ENCODE data around the gene TERT. TPM values are rescaled to one million over a fixed set of nuclear protein-coding genes. Genes with fewer than 3 reads are reported as not detected.
"Not testable (repeated sequence)": the region's sequence is repeated elsewhere in the genome, so short reads cannot be mapped to it uniquely, and the experiment has no call there.

The TERT gene
- total and polyA plus RNA-seq, 5 donors from 2014 or later, result 0.22 TPM; not detected in 4

DNA sequence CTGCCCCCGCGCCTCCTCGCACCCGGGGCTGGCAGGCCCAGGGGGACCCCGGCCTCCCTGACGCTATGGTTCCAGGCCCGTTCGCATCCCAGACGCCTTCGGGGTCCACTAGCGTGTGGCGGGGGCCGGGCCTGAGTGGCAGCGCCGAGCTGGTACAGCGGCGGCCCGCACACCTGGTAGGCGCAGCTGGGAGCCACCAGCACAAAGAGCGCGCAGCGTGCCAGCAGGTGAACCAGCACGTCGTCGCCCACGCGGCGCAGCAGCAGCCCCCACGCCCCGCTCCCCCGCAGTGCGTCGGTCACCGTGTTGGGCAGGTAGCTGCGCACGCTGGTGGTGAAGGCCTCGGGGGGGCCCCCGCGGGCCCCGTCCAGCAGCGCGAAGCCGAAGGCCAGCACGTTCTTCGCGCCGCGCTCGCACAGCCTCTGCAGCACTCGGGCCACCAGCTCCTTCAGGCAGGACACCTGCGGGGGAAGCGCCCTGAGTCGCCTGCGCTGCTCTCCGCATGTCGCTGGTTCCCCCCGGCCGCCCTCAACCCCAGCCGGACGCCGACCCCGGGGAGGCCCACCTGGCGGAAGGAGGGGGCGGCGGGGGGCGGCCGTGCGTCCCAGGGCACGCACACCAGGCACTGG, 548 bp downstream of the TERT start:
- Histone ChIP-seq H3K9me3 (ENCODE audit: control insufficient read depth in 2 of 2, low read length in 2 of 2) (no peaks in the 10 kb centered on the region), H3K4me1 (ENCODE audit: control insufficient read depth, insufficient read depth, low read length, poor library complexity, severe bottlenecking) (peaks cover 13% of the 10 kb centered on the region), H3K27ac (ENCODE audit: insufficient read depth, low read length, poor library complexity, severe bottlenecking) (no peak overlapping the region), H3K36me3 (ENCODE audit: control insufficient read depth, insufficient read depth, low read length) (no peaks in the 10 kb centered on the region), H3K27me3 (ENCODE audit: control insufficient read depth, insufficient read depth, low read length) (no peaks in the 10 kb centered on the region), H3K4me3 (ENCODE audit: low read depth, low read length) (no peak overlapping the region)
- H3K4me3 Mint-ChIP-seq, result no peak overlapping the region
- no peaks in the 10 kb centered on the region for H3K36me3 Mint-ChIP-seq
- no peaks in the 10 kb centered on the region for H3K9me3 Mint-ChIP-seq
- ATAC-seq (ENCODE audit: low read depth in 2 of 2), result no peak
- H3K27ac Mint-ChIP-seq, result no peak overlapping the region
- H3K27me3 Mint-ChIP-seq, result no peaks in the 10 kb centered on the region
- DNase-seq, result no peak
- peaks cover 0 to 10% (median 7%) of the 10 kb centered on the region in 4 donors for H3K4me1 Mint-ChIP-seq

DNA sequence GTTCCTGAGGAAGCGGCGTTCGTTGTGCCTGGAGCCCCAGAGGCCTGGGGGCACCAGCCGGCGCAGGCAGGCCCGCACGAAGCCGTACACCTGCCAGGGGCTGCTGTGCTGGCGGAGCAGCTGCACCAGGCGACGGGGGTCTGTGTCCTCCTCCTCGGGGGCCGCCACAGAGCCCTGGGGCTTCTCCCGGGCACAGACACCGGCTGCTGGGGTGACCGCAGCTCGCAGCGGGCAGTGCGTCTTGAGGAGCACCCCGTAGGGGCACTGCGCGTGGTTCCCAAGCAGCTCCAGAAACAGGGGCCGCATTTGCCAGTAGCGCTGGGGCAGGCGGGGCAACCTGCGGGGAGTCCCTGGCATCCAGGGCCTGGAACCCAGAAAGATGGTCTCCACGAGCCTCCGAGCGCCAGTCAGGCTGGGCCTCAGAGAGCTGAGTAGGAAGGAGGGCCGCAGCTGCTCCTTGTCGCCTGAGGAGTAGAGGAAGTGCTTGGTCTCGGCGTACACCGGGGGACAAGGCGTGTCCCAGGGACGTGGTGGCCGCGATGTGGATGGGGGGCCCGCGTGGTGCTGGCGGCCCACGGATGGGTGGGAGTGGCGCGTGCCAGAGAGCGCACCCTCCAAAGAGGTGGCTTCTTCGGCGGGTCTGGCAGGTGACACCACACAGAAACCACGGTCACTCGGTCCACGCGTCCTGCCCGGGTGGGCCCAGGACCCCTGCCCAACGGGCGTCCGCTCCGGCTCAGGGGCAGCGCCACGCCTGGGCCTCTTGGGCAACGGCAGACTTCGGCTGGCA, 1.3 kb downstream of the TERT start:
- ATAC-seq (ENCODE audit: low read depth in 2 of 2) (no peak), DNase-seq (no peak)
- Histone ChIP-seq H3K9me3 (ENCODE audit: control insufficient read depth in 2 of 2, low read length in 2 of 2) (no peaks in the 10 kb centered on the region), H3K27ac (ENCODE audit: insufficient read depth, low read length, poor library complexity, severe bottlenecking) (no peak overlapping the region), H3K27me3 (ENCODE audit: control insufficient read depth, insufficient read depth, low read length) (no peaks in the 10 kb centered on the region), H3K4me3 (ENCODE audit: low read depth, low read length) (no peak overlapping the region), H3K4me1 (ENCODE audit: control insufficient read depth, insufficient read depth, low read length, poor library complexity, severe bottlenecking) (peaks cover 13% of the 10 kb centered on the region), H3K36me3 (ENCODE audit: control insufficient read depth, insufficient read depth, low read length) (no peaks in the 10 kb centered on the region)
- Mint-ChIP-seq H3K27me3 (no peaks in the 10 kb centered on the region), H3K36me3 (no peaks in the 10 kb centered on the region), H3K4me1 (peaks cover 0 to 10% (median 7%) of the 10 kb centered on the region in 4 donors), H3K4me3 (peak overlapping the region in 2 of 4 donors; percentile 50 to 68), H3K9me3 (no peaks in the 10 kb centered on the region), H3K27ac (no peak overlapping the region)

DNA sequence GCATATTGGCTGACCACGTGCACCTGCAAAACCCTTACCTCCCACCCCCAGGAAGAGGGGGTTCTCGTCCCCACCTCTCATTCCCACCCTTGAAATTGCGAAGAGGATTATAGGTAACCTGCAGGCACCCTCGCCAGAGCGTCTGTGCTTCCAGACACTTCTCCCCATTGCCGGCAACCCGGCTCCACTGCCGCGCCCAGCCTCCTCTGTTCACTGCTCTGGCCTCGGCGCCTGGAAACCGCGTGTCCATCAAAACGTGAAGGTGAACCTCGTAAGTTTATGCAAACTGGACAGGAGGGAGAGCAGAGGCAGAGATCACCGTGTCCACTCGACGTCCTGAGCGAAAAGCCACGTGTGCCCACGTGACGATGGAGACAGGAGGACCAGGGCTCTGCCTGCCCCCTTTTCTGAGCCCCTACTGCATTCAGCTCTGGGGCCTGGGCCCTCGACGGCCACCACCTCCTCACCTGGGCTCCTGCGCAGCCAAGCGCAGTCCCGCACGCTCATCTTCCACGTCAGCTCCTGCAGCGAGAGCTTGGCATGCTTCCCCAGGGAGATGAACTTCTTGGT, 1.9 kb downstream of the TERT start:
- H3K36me3 ChIP-seq (ENCODE audit: control insufficient read depth, insufficient read depth, low read length), result no peaks in the 10 kb centered on the region
- no peak overlapping the region for H3K4me3 ChIP-seq (ENCODE audit: low read depth, low read length)
- Mint-ChIP-seq H3K9me3 (peaks cover 0 to 3% (median 0%) of the 10 kb centered on the region in 7 donors), H3K4me1 (peaks cover 0 to 10% (median 7%) of the 10 kb centered on the region in 4 donors), H3K27me3 (no peaks in the 10 kb centered on the region), H3K4me3 (peak overlapping the region in 1 of 4 donors; percentile 33), H3K36me3 (peaks cover 5% of the 10 kb centered on the region), H3K27ac (no peak overlapping the region)
- H3K27me3 ChIP-seq (ENCODE audit: control insufficient read depth, insufficient read depth, low read length), result no peaks in the 10 kb centered on the region
- peaks cover 13% of the 10 kb centered on the region for H3K4me1 ChIP-seq (ENCODE audit: control insufficient read depth, insufficient read depth, low read length, poor library complexity, severe bottlenecking)
- no peak for ATAC-seq (ENCODE audit: low read depth in 2 of 2)
- no peak overlapping the region for H3K27ac ChIP-seq (ENCODE audit: insufficient read depth, low read length, poor library complexity, severe bottlenecking)
- no peaks in the 10 kb centered on the region for H3K9me3 ChIP-seq (ENCODE audit: control insufficient read depth in 2 of 2, low read length in 2 of 2)
- no peak for DNase-seq

DNA sequence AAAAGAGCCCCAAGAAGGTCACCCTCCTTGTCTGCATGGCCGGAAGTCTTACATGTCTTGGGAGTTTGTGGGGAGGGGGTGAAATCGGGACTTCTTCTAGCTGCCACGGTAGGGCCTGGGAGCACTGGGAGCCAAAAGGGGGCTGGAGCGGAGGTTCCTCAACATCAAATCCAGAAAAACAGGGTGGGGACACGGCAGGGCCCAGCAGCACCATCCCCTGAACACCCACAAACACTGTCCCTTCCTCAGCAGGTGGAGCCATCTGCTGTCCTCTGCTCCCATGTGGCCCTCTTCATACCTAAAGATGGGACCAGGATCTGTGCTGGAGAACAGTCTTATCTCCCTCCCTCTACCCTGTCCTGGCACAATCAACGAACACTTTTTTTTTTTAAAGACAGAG, 2.7 kb downstream of the TERT start:
- Histone ChIP-seq H3K27ac (ENCODE audit: insufficient read depth, low read length, poor library complexity, severe bottlenecking) (no peak overlapping the region), H3K36me3 (ENCODE audit: control insufficient read depth, insufficient read depth, low read length) (no peaks in the 10 kb centered on the region), H3K9me3 (ENCODE audit: control insufficient read depth in 2 of 2, low read length in 2 of 2) (no peaks in the 10 kb centered on the region), H3K4me1 (ENCODE audit: control insufficient read depth, insufficient read depth, low read length, poor library complexity, severe bottlenecking) (peaks cover 13% of the 10 kb centered on the region), H3K4me3 (ENCODE audit: low read depth, low read length) (no peak overlapping the region), H3K27me3 (ENCODE audit: control insufficient read depth, insufficient read depth, low read length) (no peaks in the 10 kb centered on the region)
- DNase-seq, result no peak
- H3K36me3 Mint-ChIP-seq, result peaks cover 5% of the 10 kb centered on the region
- no peak for ATAC-seq (ENCODE audit: low read depth in 2 of 2)
- no peaks in the 10 kb centered on the region for H3K27me3 Mint-ChIP-seq
- no peak overlapping the region for H3K4me3 Mint-ChIP-seq
- H3K9me3 Mint-ChIP-seq, result peaks cover 0 to 4% (median 0%) of the 10 kb centered on the region in 7 donors
- H3K27ac Mint-ChIP-seq, result no peak overlapping the region
- H3K4me1 Mint-ChIP-seq, result peaks cover 0 to 10% (median 7%) of the 10 kb centered on the region in 4 donors

DNA sequence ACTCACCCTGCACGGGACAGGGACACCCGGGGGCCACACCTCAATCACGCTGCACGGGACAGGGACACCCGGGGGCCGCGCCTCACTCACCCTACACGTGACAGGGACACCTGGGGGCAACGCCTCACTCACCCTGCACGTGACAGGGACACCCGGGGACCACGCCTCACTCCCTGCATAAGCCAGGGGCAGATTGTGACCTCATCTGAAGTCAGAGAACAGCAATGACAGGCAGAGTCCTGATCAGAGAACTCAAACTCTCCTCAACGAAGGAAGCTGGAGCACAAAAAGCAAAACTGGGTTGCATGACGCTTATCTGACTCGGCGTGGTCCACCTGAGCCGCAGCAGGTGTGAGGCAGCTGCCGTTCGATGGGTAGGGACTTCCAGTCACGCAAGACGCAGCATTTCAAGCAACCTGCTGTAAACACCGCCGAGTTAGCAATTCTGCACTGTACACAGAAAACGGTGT, 3.2 kb downstream of the TERT start:
- ATAC-seq (ENCODE audit: low read depth in 2 of 2) (no peak), DNase-seq (no peak)
- H3K4me1 Mint-ChIP-seq, result peaks cover 0 to 10% (median 7%) of the 10 kb centered on the region in 4 donors

DNA sequence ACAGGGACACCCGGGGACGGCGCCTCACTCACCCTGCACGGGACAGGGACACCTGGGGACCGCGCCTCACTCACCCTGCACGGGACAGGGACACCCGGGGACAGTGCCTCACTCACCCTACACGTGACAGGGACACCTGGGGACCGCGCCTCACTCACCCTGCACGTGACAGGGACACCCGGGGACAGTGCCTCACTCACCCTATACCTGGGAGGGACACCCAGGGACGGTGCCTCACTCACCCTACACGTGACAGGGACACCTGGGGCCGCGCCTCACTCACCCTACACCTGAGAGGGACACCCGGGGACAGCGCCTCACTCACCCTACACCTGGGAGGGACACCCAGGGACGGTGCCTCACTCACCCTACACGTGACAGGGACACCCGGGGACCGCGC, 3.9 kb downstream of the TERT start:
- H3K4me3 ChIP-seq (ENCODE audit: low read depth, low read length); H3K27me3 Mint-ChIP-seq; H3K27ac Mint-ChIP-seq; H3K27ac ChIP-seq (ENCODE audit: insufficient read depth, low read length, poor library complexity, severe bottlenecking); H3K9me3 Mint-ChIP-seq; H3K36me3 ChIP-seq (ENCODE audit: control insufficient read depth, insufficient read depth, low read length); H3K27me3 ChIP-seq (ENCODE audit: control insufficient read depth, insufficient read depth, low read length); DNase-seq; H3K9me3 ChIP-seq (ENCODE audit: control insufficient read depth in 2 of 2, low read length in 2 of 2); ATAC-seq (ENCODE audit: low read depth in 2 of 2); H3K36me3 Mint-ChIP-seq; H3K4me3 Mint-ChIP-seq: not testable (repeated sequence)
- peaks cover 0 to 10% (median 4%) of the 10 kb centered on the region in 4 donors for H3K4me1 Mint-ChIP-seq
- H3K4me1 ChIP-seq (ENCODE audit: control insufficient read depth, insufficient read depth, low read length, poor library complexity, severe bottlenecking), result peaks cover 13% of the 10 kb centered on the region

More for the DNA sequence above, 3.2 kb downstream of the TERT start:
- H3K36me3 ChIP-seq (ENCODE audit: control insufficient read depth, insufficient read depth, low read length), result no peaks in the 10 kb centered on the region
- Mint-ChIP-seq H3K4me3 (no peak overlapping the region), H3K27me3 (no peaks in the 10 kb centered on the region), H3K27ac (no peak overlapping the region), H3K36me3 (peaks cover 5% of the 10 kb centered on the region), H3K9me3 (peaks cover 0 to 4% (median 0%) of the 10 kb centered on the region in 7 donors)
- no peaks in the 10 kb centered on the region for H3K9me3 ChIP-seq (ENCODE audit: control insufficient read depth in 2 of 2, low read length in 2 of 2)
- H3K27ac ChIP-seq (ENCODE audit: insufficient read depth, low read length, poor library complexity, severe bottlenecking), result no peak overlapping the region
- H3K4me1 ChIP-seq (ENCODE audit: control insufficient read depth, insufficient read depth, low read length, poor library complexity, severe bottlenecking), result peaks cover 13% of the 10 kb centered on the region
- H3K4me3 ChIP-seq (ENCODE audit: low read depth, low read length), result no peak overlapping the region
- no peaks in the 10 kb centered on the region for H3K27me3 ChIP-seq (ENCODE audit: control insufficient read depth, insufficient read depth, low read length)

DNA sequence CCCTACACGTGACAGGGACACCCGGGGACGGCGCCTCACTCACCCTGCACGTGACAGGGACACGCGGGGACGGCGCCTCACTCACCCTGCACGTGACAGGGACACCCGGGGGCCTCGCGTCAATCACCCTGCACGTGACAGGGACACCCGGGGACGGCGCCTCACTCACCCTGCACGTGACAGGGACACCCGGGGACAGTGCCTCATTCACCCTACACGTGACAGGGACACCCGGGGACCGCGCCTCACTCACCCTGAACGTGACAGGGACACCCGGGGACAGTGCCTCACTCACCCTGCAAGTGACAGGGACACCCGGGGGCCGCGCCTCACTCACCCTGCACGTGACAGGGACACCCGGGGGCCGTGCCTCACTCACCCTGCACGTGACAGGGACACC, 5.3 kb downstream of the TERT start:
- not testable (repeated sequence) for DNase-seq, H3K4me3 Mint-ChIP-seq, H3K27ac Mint-ChIP-seq

More for the DNA sequence above, 5.3 kb downstream of the TERT start:
- H3K9me3 Mint-ChIP-seq; H3K36me3 Mint-ChIP-seq; H3K36me3 ChIP-seq (ENCODE audit: control insufficient read depth, insufficient read depth, low read length); H3K27me3 Mint-ChIP-seq; H3K27me3 ChIP-seq (ENCODE audit: control insufficient read depth, insufficient read depth, low read length); ATAC-seq (ENCODE audit: low read depth in 2 of 2); H3K4me1 ChIP-seq (ENCODE audit: control insufficient read depth, insufficient read depth, low read length, poor library complexity, severe bottlenecking); H3K27ac ChIP-seq (ENCODE audit: insufficient read depth, low read length, poor library complexity, severe bottlenecking); H3K9me3 ChIP-seq (ENCODE audit: control insufficient read depth in 2 of 2, low read length in 2 of 2); H3K4me3 ChIP-seq (ENCODE audit: low read depth, low read length): not testable (repeated sequence)
- H3K4me1 Mint-ChIP-seq, result peaks cover 0 to 10% (median 4%) of the 10 kb centered on the region in 4 donors

Measured in CD4-positive, CD25-positive, alpha-beta regulatory T cell (primary cell).